ENCODE measurements around the gene TEF.

Gene TEF

DNA sequence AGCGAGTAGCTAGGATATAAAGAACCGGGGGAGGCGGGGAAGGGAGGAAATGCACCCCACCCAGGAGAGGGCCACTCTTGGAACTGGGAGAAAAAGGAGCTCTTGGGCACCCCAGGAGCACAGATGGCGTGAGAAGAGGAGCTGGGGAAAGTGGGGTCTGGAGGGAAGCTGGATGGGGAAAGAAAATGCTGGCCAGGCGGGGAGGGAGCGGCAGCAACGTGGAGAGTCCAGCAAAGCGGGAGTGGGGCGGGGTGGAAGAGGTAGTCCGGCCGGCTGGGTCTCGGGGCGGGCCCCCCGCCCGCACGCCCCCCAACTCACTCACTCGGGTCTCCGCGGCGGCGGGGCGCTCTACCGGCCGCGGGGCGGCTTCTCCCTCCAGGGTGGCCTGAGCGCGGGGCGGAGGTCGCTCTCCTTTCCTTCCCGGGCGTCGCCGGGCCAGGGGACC is 64.3 kb downstream of the TEF start:
- H3K4me3 ChIP-seq (ENCODE audit: low read length): peak overlapping the region; percentile 98
- no peak for DNase-seq (ENCODE audit: low read depth)
- TF ChIP-seq CTCF (conservative IDR thresholded peaks at IDR 0.05; ENCODE audit: low read length): no peak

DNA sequence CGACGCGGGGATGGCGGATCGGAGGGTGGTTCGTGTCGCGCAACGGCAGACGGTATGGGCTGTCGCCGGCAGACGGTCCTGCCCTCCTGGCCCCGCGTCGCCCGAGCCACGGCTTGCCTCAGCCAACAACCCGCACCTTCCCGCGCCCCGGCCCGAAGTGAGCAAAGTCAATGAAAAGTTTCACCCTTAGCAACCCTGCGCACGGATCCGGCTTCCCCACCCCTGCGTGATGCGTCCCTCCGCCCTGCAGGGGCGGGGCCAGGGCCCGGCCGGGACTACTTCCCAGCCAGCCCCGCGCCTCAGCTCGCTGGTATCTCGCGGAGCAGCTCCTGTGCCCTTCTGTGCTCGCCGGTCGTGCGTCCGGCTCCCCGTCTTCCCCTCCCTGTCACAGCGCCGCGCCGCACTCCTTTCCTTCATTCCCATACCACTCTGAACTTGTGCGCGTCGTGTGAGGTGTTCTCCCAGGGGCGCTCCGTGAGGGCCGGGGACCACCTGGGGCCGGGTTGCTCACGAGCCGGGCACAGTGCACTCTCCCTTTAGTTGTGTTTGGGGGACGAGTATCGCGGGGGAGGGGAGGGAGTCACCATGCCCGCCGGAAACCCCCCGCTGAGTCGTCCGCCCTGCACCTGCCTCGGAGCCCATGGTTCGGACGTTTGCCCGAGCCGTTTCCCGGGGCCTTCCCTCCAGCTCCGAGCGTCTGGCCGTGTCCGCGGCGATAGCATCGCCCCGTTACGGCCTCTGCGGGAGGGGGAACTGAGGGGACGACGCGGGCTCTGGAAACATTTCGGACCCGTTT is 65.1 kb downstream of the TEF start, which contains the start of gene TOB2:
TSS of gene TOB2 (minus strand) at position 163 of the 796 bp plus-strand sequence. CDS start 9,456 bp downstream, outside the sequence.
- peak; percentile 96 for DNase-seq (ENCODE audit: low read depth)
- no peak for TF ChIP-seq CTCF (conservative IDR thresholded peaks at IDR 0.05; ENCODE audit: low read length)
- peak within 1 kb of the TSS; percentile 98 for H3K4me3 ChIP-seq (ENCODE audit: low read length)

GRCh38 chr22:41447435-41448188 is 65.9 kb downstream of the TEF start:
- TF ChIP-seq CTCF (conservative IDR thresholded peaks at IDR 0.05; ENCODE audit: low read length): no peak
- DNase-seq (ENCODE audit: low read depth): peak; percentile 56
- H3K4me3 ChIP-seq (ENCODE audit: low read length): peak overlapping the region; percentile 98

GRCh38 chr22:41448189-41448808 is 66.6 kb downstream of the TEF start:
- H3K4me3 ChIP-seq (ENCODE audit: low read length): peak overlapping the region; percentile 98
- DNase-seq (ENCODE audit: low read depth): peak; percentile 99
- no peak for TF ChIP-seq CTCF (conservative IDR thresholded peaks at IDR 0.05; ENCODE audit: low read length)
